ENCODE data around the gene ADCY9.

GRCh38 chr16:4008116-4008515 is 108.1 kb downstream of the ADCY9 start:
- TF ChIP-seq EZH2 (IDR thresholded peaks at IDR 0.05; ENCODE audit: borderline replicate concordance, insufficient read depth, low read depth, low read length, poor library complexity, severe bottlenecking) (no peak), CTCF (IDR thresholded peaks at IDR 0.05) (no peak)

Data from B cell (primary cell).